K562 (cell line): Measurements from ENCODE around the gene PRSS22. TPM values are rescaled to one million over a fixed set of nuclear protein-coding genes. Genes with fewer than 3 reads are reported as not detected.

Source experiments
- ASH1L ChIP-seq: fragments of 450-650 bp; IDR thresholded peaks from 2 replicates; pipeline ENCODE4 v1.6.1; 2018; ENCODE audit warnings: borderline replicate concordance, mild to moderate bottlenecking, low read depth; ENCODE audit not compliant: partially characterized antibody
- ATF1 ChIP-seq, 2 experiments: fragments of 450-650 bp in 1 of 2; IDR thresholded peaks; 2 replicates each; pipeline ENCODE4 v1.6.1; 2016; ENCODE audit warnings: missing compliant biosample characterization in 1 of 2, missing genetic modification characterization in 1 of 2
- CCNT2 ChIP-seq: IDR thresholded peaks from 2 replicates; pipeline ENCODE4 v1.6.1; 2011; ENCODE audit warnings: borderline replicate concordance, low read depth, mild to moderate bottlenecking, moderate library complexity, mixed read lengths, low read length; ENCODE audit not compliant: insufficient read length; ENCODE audit errors: extremely low read depth
- CREB1 ChIP-seq, 2 experiments: sonication (generic) in 1 of 2; formaldehyde crosslinking in 1 of 2; IDR thresholded peaks; 2 replicates each; pipeline versions ENCODE4 v1.6.1 to v1.8.0; 2012 to 2022; ENCODE audit warnings: inconsistent platforms in 1 of 2, mild to moderate bottlenecking in 1 of 2, missing genetic modification reagents in 1 of 2, moderate library complexity in 1 of 2
- CREM ChIP-seq: IDR thresholded peaks from 2 replicates; pipeline ENCODE4 v1.6.1; 2014; ENCODE audit warnings: antibody characterized with exemption, low read depth
- HCFC1 ChIP-seq: IDR thresholded peaks from 2 replicates; pipeline ENCODE4 v1.6.1; 2012; ENCODE audit warnings: low read depth, low read length, improper control_type of control experiment
- HNRNPK ChIP-seq: fragments of 200-400 bp; formaldehyde crosslinking; IDR thresholded peaks from one replicate; pipeline ENCODE4 v1.6.1; 2018; ENCODE audit warnings: mild to moderate bottlenecking, low read depth, low read length; ENCODE audit not compliant: poor library complexity, severe bottlenecking
- NFE2 ChIP-seq: IDR thresholded peaks from 2 replicates; pipeline ENCODE4 v1.6.1; 2014; ENCODE audit warnings: antibody characterized with exemption, low read depth
- RBFOX2 ChIP-seq: fragments of 200-400 bp; formaldehyde crosslinking; IDR thresholded peaks from 2 replicates; pipeline ENCODE4 v1.6.1; 2017; ENCODE audit warnings: low read depth, mild to moderate bottlenecking, low read length, moderate library complexity
- RBM25 ChIP-seq: fragments of 200-400 bp; formaldehyde crosslinking; IDR thresholded peaks from 2 replicates; pipeline ENCODE4 v1.6.1; 2018; ENCODE audit warnings: low read length, low read depth, moderate library complexity; ENCODE audit not compliant: severe bottlenecking
- TBL1XR1 ChIP-seq, 2 experiments: IDR thresholded peaks; 2 replicates each; pipeline ENCODE4 v1.6.1; 2012; ENCODE audit warnings: improper control_type of control experiment in 2 of 2, low read length in 2 of 2, mild to moderate bottlenecking in 1 of 2
- TCF7L2 ChIP-seq: fragments of 150-350 bp; IDR thresholded peaks from 2 replicates; pipeline ENCODE4 v1.6.1; 2016; ENCODE audit warnings: low read depth, mild to moderate bottlenecking, low read length, moderate library complexity
- TGIF2 ChIP-seq: sonication (generic); formaldehyde crosslinking; IDR thresholded peaks from 2 replicates; pipeline ENCODE4 v1.8.1; 2022; ENCODE audit warnings: mild to moderate bottlenecking, missing genetic modification reagents, moderate library complexity
- ZNF197 ChIP-seq: fragments of 200-800 bp; sonication (Bioruptor generic); IDR thresholded peaks from 2 replicates; pipeline ENCODE4 v1.6.1; 2016; ENCODE audit warnings: low read depth, missing genetic modification characterization, missing compliant biosample characterization
- polyA plus RNA-seq, 8 experiments: library from polyadenylated mRNA; depleted of rRNA in 4 of 8; stranded (reverse) in 5 of 8; unstranded in 3 of 8; fragments of >200 nt; fragmentation: Nextera tagmentation in 2 of 8; fragmentation: Illumina TruSeq in 1 of 8; extraction: Ambion mirVana in 2 of 8; extraction: Trizol in 1 of 8; gene quantifications; 2 replicates each; pipeline versions ENCODE4 v1.2.1 to v1.2.3, GENCODE V29; 2011 to 2014; ENCODE audit warnings: inconsistent platforms in 1 of 8, missing spikeins in 1 of 8
- total RNA-seq, 7 experiments: library from RNA; depleted of rRNA in 6 of 7; stranded (reverse); fragments of >200 nt in 6 of 7; fragmentation: Illumina TruSeq in 2 of 7; extraction: Trizol in 2 of 7; gene quantifications; 2 replicates each; pipeline versions ENCODE4 v1.2.1 to v1.2.3, GENCODE V29; 2011 to 2021; ENCODE audit warnings: low replicate concordance in 1 of 7
- TF ChIP-seq, protein P1 (sequence below), 2 experiments: IDR thresholded peaks; 2 replicates each; pipeline ENCODE4 v1.6.1; 2012; ENCODE audit warnings: improper control_type of control experiment in 2 of 2, low read depth in 2 of 2, low read length in 2 of 2, borderline replicate concordance in 1 of 2
- TF ChIP-seq, protein P2 (sequence below): sonication (generic); formaldehyde crosslinking; IDR thresholded peaks from 2 replicates; pipeline ENCODE4 v1.8.1; 2023; ENCODE audit warnings: mild to moderate bottlenecking, missing genetic modification reagents
- TF ChIP-seq, protein P3 (sequence below): fragments of 250-450 bp; sonication (Bioruptor Pico); IDR thresholded peaks from 2 replicates; pipeline ENCODE4 v1.5.0; 2021
- TF ChIP-seq, protein P4 (sequence below): sonication (generic); formaldehyde crosslinking; IDR thresholded peaks from 2 replicates; pipeline ENCODE4 v1.8.1; 2023; ENCODE audit warnings: mild to moderate bottlenecking, missing genetic modification reagents

PRSS22 gene
- total and polyA plus RNA-seq, 9 of the 15 experiments (the other 6 are each of a cell fraction or from before 2014, with no cell fraction given), result 0.13 to 0.42 TPM; not detected in 7

DNA sequence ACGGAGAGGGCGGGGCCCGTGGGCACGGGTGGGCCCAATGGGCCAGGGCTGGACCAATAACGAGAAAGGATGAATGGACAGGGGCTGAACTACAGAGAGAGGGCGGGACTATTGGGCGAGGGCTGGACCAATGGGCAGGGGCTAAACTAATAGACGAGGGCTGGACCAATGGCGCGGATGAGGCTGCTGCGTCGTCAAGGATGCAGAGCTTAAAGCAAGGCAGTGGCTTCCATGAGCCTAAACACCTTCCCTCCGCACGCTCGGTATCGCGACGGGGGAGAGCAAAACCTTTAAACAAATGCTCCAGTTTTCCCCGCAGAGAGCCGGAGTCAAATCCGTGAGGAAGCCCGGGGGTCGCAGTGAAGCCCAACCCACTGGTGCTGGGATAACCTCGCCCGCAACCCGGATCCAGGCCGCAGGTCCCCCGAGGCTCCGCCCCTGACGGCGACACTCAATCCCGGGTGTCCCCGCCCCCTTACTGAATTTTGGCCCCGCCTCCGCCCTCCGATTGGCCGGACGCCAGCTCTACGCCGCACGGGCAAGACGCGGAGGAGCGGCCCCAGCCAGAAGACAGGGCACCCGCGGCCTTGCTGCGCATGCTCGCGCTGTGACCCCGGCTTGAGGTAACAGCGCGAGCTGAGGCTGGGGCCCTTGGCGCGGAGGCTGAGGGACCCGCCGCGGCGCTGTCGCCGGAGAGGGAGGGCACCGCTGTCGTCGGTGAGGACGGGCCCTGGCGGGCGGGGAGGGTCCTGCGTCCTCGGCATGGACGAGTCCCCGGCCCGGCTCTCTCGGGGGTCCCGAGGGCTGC, 24.9 kb upstream of the PRSS22 start, which contains the start of gene FLYWCH2 (continued):
- TF ChIP-seq, protein P1, sequence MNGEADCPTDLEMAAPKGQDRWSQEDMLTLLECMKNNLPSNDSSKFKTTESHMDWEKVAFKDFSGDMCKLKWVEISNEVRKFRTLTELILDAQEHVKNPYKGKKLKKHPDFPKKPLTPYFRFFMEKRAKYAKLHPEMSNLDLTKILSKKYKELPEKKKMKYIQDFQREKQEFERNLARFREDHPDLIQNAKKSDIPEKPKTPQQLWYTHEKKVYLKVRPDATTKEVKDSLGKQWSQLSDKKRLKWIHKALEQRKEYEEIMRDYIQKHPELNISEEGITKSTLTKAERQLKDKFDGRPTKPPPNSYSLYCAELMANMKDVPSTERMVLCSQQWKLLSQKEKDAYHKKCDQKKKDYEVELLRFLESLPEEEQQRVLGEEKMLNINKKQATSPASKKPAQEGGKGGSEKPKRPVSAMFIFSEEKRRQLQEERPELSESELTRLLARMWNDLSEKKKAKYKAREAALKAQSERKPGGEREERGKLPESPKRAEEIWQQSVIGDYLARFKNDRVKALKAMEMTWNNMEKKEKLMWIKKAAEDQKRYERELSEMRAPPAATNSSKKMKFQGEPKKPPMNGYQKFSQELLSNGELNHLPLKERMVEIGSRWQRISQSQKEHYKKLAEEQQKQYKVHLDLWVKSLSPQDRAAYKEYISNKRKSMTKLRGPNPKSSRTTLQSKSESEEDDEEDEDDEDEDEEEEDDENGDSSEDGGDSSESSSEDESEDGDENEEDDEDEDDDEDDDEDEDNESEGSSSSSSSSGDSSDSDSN (IDR thresholded peaks at IDR 0.05; ENCODE audit: borderline replicate concordance in 1 of 2, low read depth in 2 of 2, low read length in 2 of 2), result peak; percentile 31 to 39; a peak in 1 of 4 replicates
- TF ChIP-seq CCNT2, result peak; percentile 80
- TF ChIP-seq CREM, result peak; percentile 70
- peak; percentile 21 for TF ChIP-seq RBM25
- 0 out of 2 replicates have a peak, but pooled peaks have one; percentile 9 for TF ChIP-seq ATF1 (CRISPR knock-in tag; IDR thresholded peaks at IDR 0.05)
- peak; percentile 92 for TF ChIP-seq ATF1 (tag; IDR thresholded peaks at IDR 0.05)
- TF ChIP-seq, protein P2, sequence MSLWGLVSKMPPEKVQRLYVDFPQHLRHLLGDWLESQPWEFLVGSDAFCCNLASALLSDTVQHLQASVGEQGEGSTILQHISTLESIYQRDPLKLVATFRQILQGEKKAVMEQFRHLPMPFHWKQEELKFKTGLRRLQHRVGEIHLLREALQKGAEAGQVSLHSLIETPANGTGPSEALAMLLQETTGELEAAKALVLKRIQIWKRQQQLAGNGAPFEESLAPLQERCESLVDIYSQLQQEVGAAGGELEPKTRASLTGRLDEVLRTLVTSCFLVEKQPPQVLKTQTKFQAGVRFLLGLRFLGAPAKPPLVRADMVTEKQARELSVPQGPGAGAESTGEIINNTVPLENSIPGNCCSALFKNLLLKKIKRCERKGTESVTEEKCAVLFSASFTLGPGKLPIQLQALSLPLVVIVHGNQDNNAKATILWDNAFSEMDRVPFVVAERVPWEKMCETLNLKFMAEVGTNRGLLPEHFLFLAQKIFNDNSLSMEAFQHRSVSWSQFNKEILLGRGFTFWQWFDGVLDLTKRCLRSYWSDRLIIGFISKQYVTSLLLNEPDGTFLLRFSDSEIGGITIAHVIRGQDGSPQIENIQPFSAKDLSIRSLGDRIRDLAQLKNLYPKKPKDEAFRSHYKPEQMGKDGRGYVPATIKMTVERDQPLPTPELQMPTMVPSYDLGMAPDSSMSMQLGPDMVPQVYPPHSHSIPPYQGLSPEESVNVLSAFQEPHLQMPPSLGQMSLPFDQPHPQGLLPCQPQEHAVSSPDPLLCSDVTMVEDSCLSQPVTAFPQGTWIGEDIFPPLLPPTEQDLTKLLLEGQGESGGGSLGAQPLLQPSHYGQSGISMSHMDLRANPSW (CRISPR knock-in tag), result no peak; the same call in 1 of the 2 replicates
- TF ChIP-seq CREB1 (IDR thresholded peaks at IDR 0.05), result peak; percentile 35; the same call in 1 of the 2 replicates
- TF ChIP-seq CREB1 (CRISPR knock-in tag; IDR thresholded peaks at IDR 0.05), result peak; percentile 78
- TF ChIP-seq TBL1XR1 (IDR thresholded peaks at IDR 0.05; ENCODE audit: low read length in 2 of 2), result no peak
- TF ChIP-seq RBFOX2, result peak; percentile 86
- TF ChIP-seq ASH1L, result peak; percentile 63
- no peak for TF ChIP-seq NFE2
- no peak for TF ChIP-seq HNRNPK
- TF ChIP-seq, protein P3, sequence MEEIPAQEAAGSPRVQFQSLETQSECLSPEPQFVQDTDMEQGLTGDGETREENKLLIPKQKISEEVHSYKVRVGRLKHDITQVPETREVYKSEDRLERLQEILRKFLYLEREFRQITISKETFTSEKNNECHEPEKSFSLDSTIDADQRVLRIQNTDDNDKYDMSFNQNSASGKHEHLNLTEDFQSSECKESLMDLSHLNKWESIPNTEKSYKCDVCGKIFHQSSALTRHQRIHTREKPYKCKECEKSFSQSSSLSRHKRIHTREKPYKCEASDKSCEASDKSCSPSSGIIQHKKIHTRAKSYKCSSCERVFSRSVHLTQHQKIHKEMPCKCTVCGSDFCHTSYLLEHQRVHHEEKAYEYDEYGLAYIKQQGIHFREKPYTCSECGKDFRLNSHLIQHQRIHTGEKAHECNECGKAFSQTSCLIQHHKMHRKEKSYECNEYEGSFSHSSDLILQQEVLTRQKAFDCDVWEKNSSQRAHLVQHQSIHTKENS (CRISPR knock-in tag), result no peak
- TF ChIP-seq TGIF2, result 0 out of 2 replicates have a peak, but pooled peaks have one; percentile 26
- TF ChIP-seq, protein P4, sequence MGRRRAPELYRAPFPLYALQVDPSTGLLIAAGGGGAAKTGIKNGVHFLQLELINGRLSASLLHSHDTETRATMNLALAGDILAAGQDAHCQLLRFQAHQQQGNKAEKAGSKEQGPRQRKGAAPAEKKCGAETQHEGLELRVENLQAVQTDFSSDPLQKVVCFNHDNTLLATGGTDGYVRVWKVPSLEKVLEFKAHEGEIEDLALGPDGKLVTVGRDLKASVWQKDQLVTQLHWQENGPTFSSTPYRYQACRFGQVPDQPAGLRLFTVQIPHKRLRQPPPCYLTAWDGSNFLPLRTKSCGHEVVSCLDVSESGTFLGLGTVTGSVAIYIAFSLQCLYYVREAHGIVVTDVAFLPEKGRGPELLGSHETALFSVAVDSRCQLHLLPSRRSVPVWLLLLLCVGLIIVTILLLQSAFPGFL, result peak; percentile 93; the same call in 1 of the 2 replicates
- TF ChIP-seq TCF7L2, result no peak
- no peak for TF ChIP-seq ZNF197 (CRISPR knock-in tag)
- no peak for TF ChIP-seq HCFC1
